ENCODE measurements around the gene MYH11.

GRCh38 chr16:15853021-15853420 lies 3.8 kb downstream of the MYH11 start:
- no peak for TF ChIP-seq YY1 (IDR thresholded peaks at IDR 0.05; ENCODE audit: insufficient read depth, insufficient read length)
- no peak for TF ChIP-seq SUZ12 (IDR thresholded peaks at IDR 0.05; ENCODE audit: extremely low read depth, insufficient read depth, insufficient read length)
- TF ChIP-seq ZNF274 (IDR thresholded peaks at IDR 0.05; ENCODE audit: low read depth, low read length): no peak
